Activated T-cell treated with anti-CD3 and anti-CD28 coated beads, Interleukin-2, amount 50 U/mL, for 72 hours (primary cell): ENCODE results near the gene CASK. TPM values are rescaled to one million over a fixed set of nuclear protein-coding genes. Genes with fewer than 3 reads are reported as not detected.

Experiments used
- total RNA-seq, 2 donors: library from RNA; stranded (reverse); gene quantifications; one replicate each; pipeline ENCODE4 v1.2.3, GENCODE V29; 2022

Gene CASK
- total RNA-seq, 2 donors from 2014 or later = 24.0 to 36.3 TPM

Other genes with a start within 250 kb of the CASK start
- gene GPR34, start 234.6 kb downstream of the CASK start, total RNA-seq = under 1 TPM; 0.51 to 0.58 TPM
- under 1 TPM in 1 of 2 donors, not detected in 1; 0.19 TPM for gene GPR82, start 199.4 kb downstream of the CASK start, total RNA-seq